ENCODE measurements around the gene CDCP2.

Gene CDCP2

GRCh38 chr1:54159733-54160316, 7.0 kb upstream of the CDCP2 start:
- DNase-seq (ENCODE audit: low read depth, low spot score), result no peak
- TF ChIP-seq YY1 (IDR thresholded peaks at IDR 0.05; ENCODE audit: insufficient read depth, insufficient read length) (no peak), SUZ12 (IDR thresholded peaks at IDR 0.05; ENCODE audit: extremely low read depth, insufficient read depth, insufficient read length) (no peak), ZNF274 (IDR thresholded peaks at IDR 0.05; ENCODE audit: low read depth, low read length) (no peak)
- Histone ChIP-seq H3K9ac (ENCODE audit: insufficient read length, low read depth) (no peak overlapping the region), H3K36me3 (ENCODE audit: insufficient read depth, insufficient read length, low read length) (no peaks in the 10 kb centered on the region), H3K27me3 (ENCODE audit: insufficient read depth, insufficient read length) (no peaks in the 10 kb centered on the region), H3K9me3 (ENCODE audit: insufficient read depth, low read length) (no peaks in the 10 kb centered on the region), H3K4me1 (ENCODE audit: insufficient read depth, insufficient read length) (peaks cover 20% of the 10 kb centered on the region), H3K4me3 (ENCODE audit: insufficient read length, low read depth) (no peak overlapping the region)

GRCh38 chr1:54158071-54158470, 5.3 kb upstream of the CDCP2 start:
- H3K4me1 ChIP-seq (ENCODE audit: insufficient read depth, insufficient read length), result peaks cover 22% of the 10 kb centered on the region
- H3K4me3 ChIP-seq (ENCODE audit: insufficient read length, low read depth), result no peak overlapping the region
- H3K9me3 ChIP-seq (ENCODE audit: insufficient read depth, low read length), result no peaks in the 10 kb centered on the region
- no peak for DNase-seq (ENCODE audit: low read depth, low spot score)
- H3K9ac ChIP-seq (ENCODE audit: insufficient read length, low read depth), result no peak overlapping the region
- no peaks in the 10 kb centered on the region for H3K27me3 ChIP-seq (ENCODE audit: insufficient read depth, insufficient read length)
- no peaks in the 10 kb centered on the region for H3K36me3 ChIP-seq (ENCODE audit: insufficient read depth, insufficient read length, low read length)
- TF ChIP-seq ZNF274 (IDR thresholded peaks at IDR 0.05; ENCODE audit: low read depth, low read length) (no peak), YY1 (IDR thresholded peaks at IDR 0.05; ENCODE audit: insufficient read depth, insufficient read length) (no peak), SUZ12 (IDR thresholded peaks at IDR 0.05; ENCODE audit: extremely low read depth, insufficient read depth, insufficient read length) (no peak)

- H3K4me1 ChIP-seq (ENCODE audit: insufficient read depth, insufficient read length), result peaks cover 19% of the 10 kb centered on the region
- TF ChIP-seq SUZ12 (IDR thresholded peaks at IDR 0.05; ENCODE audit: extremely low read depth, insufficient read depth, insufficient read length) (no peak), YY1 (IDR thresholded peaks at IDR 0.05; ENCODE audit: insufficient read depth, insufficient read length) (no peak), ZNF274 (IDR thresholded peaks at IDR 0.05; ENCODE audit: low read depth, low read length) (no peak)
- no peak for DNase-seq (ENCODE audit: low read depth, low spot score)
Observed at GRCh38 chr1:54157401-54157800, 4.6 kb upstream of the CDCP2 start.

GRCh38 chr1:54156986-54157385, 4.2 kb upstream of the CDCP2 start:
- Histone ChIP-seq H3K36me3 (ENCODE audit: insufficient read depth, insufficient read length, low read length) (no peaks in the 10 kb centered on the region), H3K4me3 (ENCODE audit: insufficient read length, low read depth) (no peak overlapping the region), H3K4me1 (ENCODE audit: insufficient read depth, insufficient read length) (peaks cover 19% of the 10 kb centered on the region), H3K27me3 (ENCODE audit: insufficient read depth, insufficient read length) (no peaks in the 10 kb centered on the region), H3K9ac (ENCODE audit: insufficient read length, low read depth) (no peak overlapping the region), H3K9me3 (ENCODE audit: insufficient read depth, low read length) (no peaks in the 10 kb centered on the region)
- no peak for DNase-seq (ENCODE audit: low read depth, low spot score)
- TF ChIP-seq ZNF274 (IDR thresholded peaks at IDR 0.05; ENCODE audit: low read depth, low read length), result no peak
- no peak for TF ChIP-seq YY1 (IDR thresholded peaks at IDR 0.05; ENCODE audit: insufficient read depth, insufficient read length)
- no peak for TF ChIP-seq SUZ12 (IDR thresholded peaks at IDR 0.05; ENCODE audit: extremely low read depth, insufficient read depth, insufficient read length)

More at GRCh38 chr1:54157401-54157800, 4.6 kb upstream of the CDCP2 start:
- Histone ChIP-seq H3K4me3 (ENCODE audit: insufficient read length, low read depth) (no peak overlapping the region), H3K9ac (ENCODE audit: insufficient read length, low read depth) (no peak overlapping the region), H3K36me3 (ENCODE audit: insufficient read depth, insufficient read length, low read length) (no peaks in the 10 kb centered on the region), H3K27me3 (ENCODE audit: insufficient read depth, insufficient read length) (no peaks in the 10 kb centered on the region), H3K9me3 (ENCODE audit: insufficient read depth, low read length) (no peaks in the 10 kb centered on the region)

- no peak overlapping the region for H3K4me3 ChIP-seq (ENCODE audit: insufficient read length, low read depth)
- peaks cover 14% of the 10 kb centered on the region for H3K4me1 ChIP-seq (ENCODE audit: insufficient read depth, insufficient read length)
- H3K9ac ChIP-seq (ENCODE audit: insufficient read length, low read depth), result no peak overlapping the region
- no peaks in the 10 kb centered on the region for H3K36me3 ChIP-seq (ENCODE audit: insufficient read depth, insufficient read length, low read length)
- TF ChIP-seq YY1 (IDR thresholded peaks at IDR 0.05; ENCODE audit: insufficient read depth, insufficient read length), result no peak
- no peak for TF ChIP-seq SUZ12 (IDR thresholded peaks at IDR 0.05; ENCODE audit: extremely low read depth, insufficient read depth, insufficient read length)
- no peak for TF ChIP-seq ZNF274 (IDR thresholded peaks at IDR 0.05; ENCODE audit: low read depth, low read length)
- no peaks in the 10 kb centered on the region for H3K9me3 ChIP-seq (ENCODE audit: insufficient read depth, low read length)
- no peaks in the 10 kb centered on the region for H3K27me3 ChIP-seq (ENCODE audit: insufficient read depth, insufficient read length)
- no peak for DNase-seq (ENCODE audit: low read depth, low spot score)
Observed at GRCh38 chr1:54156201-54156600, 3.4 kb upstream of the CDCP2 start.

- peak overlapping the region; percentile 7 for H3K9ac ChIP-seq (ENCODE audit: insufficient read length, low read depth)
- DNase-seq (ENCODE audit: low read depth, low spot score), result peak; percentile 52
- no peaks in the 10 kb centered on the region for H3K9me3 ChIP-seq (ENCODE audit: insufficient read depth, low read length)
- H3K36me3 ChIP-seq (ENCODE audit: insufficient read depth, insufficient read length, low read length), result no peaks in the 10 kb centered on the region
- TF ChIP-seq ZNF274 (IDR thresholded peaks at IDR 0.05; ENCODE audit: low read depth, low read length), result no peak
- TF ChIP-seq YY1 (IDR thresholded peaks at IDR 0.05; ENCODE audit: insufficient read depth, insufficient read length), result no peak
- TF ChIP-seq SUZ12 (IDR thresholded peaks at IDR 0.05; ENCODE audit: extremely low read depth, insufficient read depth, insufficient read length), result no peak
- no peaks in the 10 kb centered on the region for H3K27me3 ChIP-seq (ENCODE audit: insufficient read depth, insufficient read length)
- no peak overlapping the region for H3K4me3 ChIP-seq (ENCODE audit: insufficient read length, low read depth)
- peaks cover 9% of the 10 kb centered on the region for H3K4me1 ChIP-seq (ENCODE audit: insufficient read depth, insufficient read length)
Observed at GRCh38 chr1:54153535-54154439, 987 bp upstream of the CDCP2 start.

DNA sequence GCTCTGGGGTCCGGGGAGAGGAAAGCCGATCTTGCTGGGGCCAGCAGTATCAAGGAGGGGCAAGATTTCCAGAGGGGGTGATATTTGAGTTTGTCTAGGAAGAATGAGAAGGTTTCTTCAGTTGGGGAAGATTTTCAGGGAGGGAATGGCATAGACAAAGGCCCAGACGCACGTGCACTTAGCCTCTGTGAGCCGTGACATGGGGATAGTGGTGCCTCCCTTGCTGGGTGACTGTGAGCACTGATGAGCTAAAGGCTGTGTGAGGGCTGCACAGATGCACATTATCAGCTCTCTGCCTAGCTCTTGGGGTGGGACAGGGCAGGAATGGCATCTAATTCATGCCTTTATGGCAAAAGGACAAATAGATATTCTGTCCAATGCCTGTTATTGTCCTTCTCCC, 1.8 kb downstream of the CDCP2 start:
- Histone ChIP-seq H3K9me3 (ENCODE audit: insufficient read depth, low read length) (no peaks in the 10 kb centered on the region), H3K9ac (ENCODE audit: insufficient read length, low read depth) (no peak overlapping the region), H3K4me1 (ENCODE audit: insufficient read depth, insufficient read length) (peaks cover 9% of the 10 kb centered on the region), H3K36me3 (ENCODE audit: insufficient read depth, insufficient read length, low read length) (no peaks in the 10 kb centered on the region), H3K4me3 (ENCODE audit: insufficient read length, low read depth) (no peak overlapping the region), H3K27me3 (ENCODE audit: insufficient read depth, insufficient read length) (no peaks in the 10 kb centered on the region)
- TF ChIP-seq ZNF274 (IDR thresholded peaks at IDR 0.05; ENCODE audit: low read depth, low read length) (no peak), SUZ12 (IDR thresholded peaks at IDR 0.05; ENCODE audit: extremely low read depth, insufficient read depth, insufficient read length) (no peak), YY1 (IDR thresholded peaks at IDR 0.05; ENCODE audit: insufficient read depth, insufficient read length) (no peak)
- no peak for DNase-seq (ENCODE audit: low read depth, low spot score)

All from NT2/D1 (cell line).